ENCODE results near the gene SLC25A6. TPM values are rescaled to one million over a fixed set of nuclear protein-coding genes. Genes with fewer than 3 reads are reported as not detected.

The SLC25A6 gene
- total RNA-seq, 2 donors from 2014 or later: 204 to 218 TPM

Other genes starting within 250 kb of the SLC25A6 start
- gene CRLF2, start 179.5 kb downstream of the SLC25A6 start, total RNA-seq: 1 to 10 TPM in 1 of 2 donors, under 1 TPM in 1; 0.33 to 1.1 TPM
- 10 to 100 TPM in 1 of 2 donors, 1 to 10 TPM in 1; 4.9 to 13.1 TPM for gene CSF2RA, start 123.3 kb downstream of the SLC25A6 start, total RNA-seq
- gene IL3RA, start 55.3 kb downstream of the SLC25A6 start, total RNA-seq: 1 to 10 TPM; 5.4 to 5.6 TPM
- 10 to 100 TPM; 28.2 to 29.7 TPM for gene ASMTL, start 60.8 kb upstream of the SLC25A6 start, total RNA-seq
- gene P2RY8, start 145.1 kb upstream of the SLC25A6 start, total RNA-seq: 1 to 10 TPM; 1.4 to 2.8 TPM
- 10 to 100 TPM; 20.8 to 23.0 TPM for gene AKAP17A, start 199.5 kb upstream of the SLC25A6 start, total RNA-seq
- under 1 TPM; 0.33 to 0.97 TPM for gene ASMT, start 222.9 kb upstream of the SLC25A6 start, total RNA-seq

Data from posterior vena cava (tissue), 2 donors.